Effector memory CD8-positive, alpha-beta T cell (primary cell): ENCODE results near the gene TMEM176B.

Source experiments
- ATAC-seq: fragments of 150-1000 bp; cut with Tn5 transposase; replicated peaks from 2 replicates; pipeline ENCODE4 v1.10.0; 2021; ENCODE audit warnings: mild to moderate bottlenecking, moderate library complexity
- DNase-seq, 3 experiments: peaks; one replicate each; pipeline ENCODE4 v3.0.0; 2021
- H3K27ac Mint-ChIP-seq, 2 donors: one replicate each; pipeline ENCODE4 v1.8.0; 2022; ENCODE audit warnings: mild to moderate bottlenecking in 2 of 2, mixed read lengths in 2 of 2, moderate library complexity in 2 of 2
- H3K27me3 Mint-ChIP-seq, 2 donors: one replicate each; pipeline ENCODE4 v1.8.0; 2022; ENCODE audit warnings: mixed read lengths in 2 of 2
- H3K36me3 Mint-ChIP-seq: one replicate; pipeline ENCODE4 v1.8.0; 2022; ENCODE audit warnings: mild to moderate bottlenecking, moderate library complexity, mixed read lengths; ENCODE audit not compliant: insufficient read depth
- H3K4me1 Mint-ChIP-seq, 2 donors: one replicate each; pipeline ENCODE4 v1.8.0; 2022; ENCODE audit warnings: low read depth in 2 of 2, mixed read lengths in 2 of 2
- H3K4me3 Mint-ChIP-seq, 2 donors: one replicate each; pipeline ENCODE4 v1.8.0; 2022; ENCODE audit warnings: mild to moderate bottlenecking in 2 of 2, mixed read lengths in 2 of 2, moderate library complexity in 2 of 2
- H3K9me3 Mint-ChIP-seq, 2 donors: one replicate each; pipeline ENCODE4 v1.8.0; 2022; ENCODE audit warnings: mixed read lengths in 2 of 2

The TMEM176B gene

DNA sequence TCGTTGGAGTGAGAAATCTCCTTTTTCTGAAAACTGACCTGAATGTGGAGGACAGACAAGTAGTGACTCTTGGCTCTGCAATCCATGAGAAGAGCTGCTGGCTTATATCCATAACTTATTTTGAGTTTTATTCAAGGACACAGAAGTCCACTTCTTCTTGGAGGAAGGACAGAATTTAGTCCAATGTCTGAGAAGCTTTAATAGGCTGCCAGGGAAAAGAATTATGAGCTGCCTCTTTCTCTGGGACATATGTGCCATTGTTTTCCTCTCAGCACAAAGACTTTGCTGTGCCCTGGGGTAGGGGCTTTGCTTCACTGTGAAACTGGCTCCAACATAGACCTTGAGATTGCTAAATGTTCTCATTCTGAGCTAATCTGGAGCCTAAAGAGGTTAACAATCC, 31.7 kb upstream of the TMEM176B start:
- no peak overlapping the region for H3K4me3 Mint-ChIP-seq
- H3K9me3 Mint-ChIP-seq: no peaks in the 10 kb centered on the region
- peaks cover 56 to 67% of the 10 kb centered on the region in 2 donors for H3K27me3 Mint-ChIP-seq
- ATAC-seq (no peak), DNase-seq (no peak)
- no peaks in the 10 kb centered on the region for H3K4me1 Mint-ChIP-seq
- H3K27ac Mint-ChIP-seq: no peak overlapping the region
- no peaks in the 10 kb centered on the region for H3K36me3 Mint-ChIP-seq

DNA sequence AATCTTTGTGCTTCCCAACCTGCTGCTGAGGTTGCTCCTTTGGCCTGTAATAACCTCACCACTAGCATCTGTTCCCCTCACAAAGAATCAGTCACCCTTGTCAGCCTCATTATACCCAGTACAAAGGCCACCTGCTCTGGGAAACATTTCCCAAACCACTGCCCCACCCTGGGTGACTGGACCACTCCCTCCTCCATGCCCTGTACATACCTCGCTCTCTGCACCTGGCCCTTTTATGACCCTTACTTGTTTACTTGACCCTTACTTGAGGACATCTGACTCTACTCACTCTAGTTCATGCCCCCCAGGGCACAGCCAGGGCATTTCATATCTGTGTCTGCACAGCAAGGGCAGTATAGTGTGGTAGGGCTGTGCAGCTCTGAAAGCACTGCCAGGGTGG, 30.8 kb upstream of the TMEM176B start:
- H3K27me3 Mint-ChIP-seq: peaks cover 63 to 66% of the 10 kb centered on the region in 2 donors
- no peak overlapping the region for H3K27ac Mint-ChIP-seq
- ATAC-seq: no peak
- no peak for DNase-seq
- no peaks in the 10 kb centered on the region for H3K4me1 Mint-ChIP-seq
- no peaks in the 10 kb centered on the region for H3K9me3 Mint-ChIP-seq
- H3K36me3 Mint-ChIP-seq: no peaks in the 10 kb centered on the region
- no peak overlapping the region for H3K4me3 Mint-ChIP-seq

- H3K4me3 Mint-ChIP-seq: no peak overlapping the region
- H3K36me3 Mint-ChIP-seq: no peaks in the 10 kb centered on the region
- DNase-seq: no peak
- no peak overlapping the region for H3K27ac Mint-ChIP-seq
- no peaks in the 10 kb centered on the region for H3K9me3 Mint-ChIP-seq
- no peak for ATAC-seq
- no peaks in the 10 kb centered on the region for H3K4me1 Mint-ChIP-seq
- H3K27me3 Mint-ChIP-seq: peaks cover 59 to 62% of the 10 kb centered on the region in 2 donors
Measured at GRCh38 chr7:150829426-150829825, 29.3 kb upstream of the TMEM176B start.

DNA sequence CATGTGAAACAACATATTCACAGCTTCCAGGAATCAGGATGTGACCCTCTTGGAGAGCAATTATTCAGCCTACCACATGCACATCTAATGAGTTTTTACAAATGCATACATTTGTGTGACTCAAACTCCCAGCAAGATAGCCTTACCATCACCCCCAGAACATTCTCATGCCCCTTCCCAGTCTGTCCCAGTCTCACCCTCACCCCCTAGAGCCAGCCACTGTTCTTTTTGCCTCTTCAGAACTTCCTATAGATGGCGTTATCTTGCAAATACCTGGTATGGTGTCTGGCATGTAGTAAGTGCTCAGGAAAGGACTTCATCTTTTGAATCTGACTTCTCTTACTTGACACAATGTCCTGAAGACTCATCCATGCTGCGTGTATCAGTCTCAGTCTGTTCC, 28.2 kb upstream of the TMEM176B start:
- H3K9me3 Mint-ChIP-seq: no peaks in the 10 kb centered on the region
- no peak for DNase-seq
- H3K4me1 Mint-ChIP-seq: no peaks in the 10 kb centered on the region
- no peak overlapping the region for H3K4me3 Mint-ChIP-seq
- H3K27me3 Mint-ChIP-seq: peaks cover 49 to 56% of the 10 kb centered on the region in 2 donors
- no peak for ATAC-seq
- H3K27ac Mint-ChIP-seq: no peak overlapping the region
- H3K36me3 Mint-ChIP-seq: no peaks in the 10 kb centered on the region

DNA sequence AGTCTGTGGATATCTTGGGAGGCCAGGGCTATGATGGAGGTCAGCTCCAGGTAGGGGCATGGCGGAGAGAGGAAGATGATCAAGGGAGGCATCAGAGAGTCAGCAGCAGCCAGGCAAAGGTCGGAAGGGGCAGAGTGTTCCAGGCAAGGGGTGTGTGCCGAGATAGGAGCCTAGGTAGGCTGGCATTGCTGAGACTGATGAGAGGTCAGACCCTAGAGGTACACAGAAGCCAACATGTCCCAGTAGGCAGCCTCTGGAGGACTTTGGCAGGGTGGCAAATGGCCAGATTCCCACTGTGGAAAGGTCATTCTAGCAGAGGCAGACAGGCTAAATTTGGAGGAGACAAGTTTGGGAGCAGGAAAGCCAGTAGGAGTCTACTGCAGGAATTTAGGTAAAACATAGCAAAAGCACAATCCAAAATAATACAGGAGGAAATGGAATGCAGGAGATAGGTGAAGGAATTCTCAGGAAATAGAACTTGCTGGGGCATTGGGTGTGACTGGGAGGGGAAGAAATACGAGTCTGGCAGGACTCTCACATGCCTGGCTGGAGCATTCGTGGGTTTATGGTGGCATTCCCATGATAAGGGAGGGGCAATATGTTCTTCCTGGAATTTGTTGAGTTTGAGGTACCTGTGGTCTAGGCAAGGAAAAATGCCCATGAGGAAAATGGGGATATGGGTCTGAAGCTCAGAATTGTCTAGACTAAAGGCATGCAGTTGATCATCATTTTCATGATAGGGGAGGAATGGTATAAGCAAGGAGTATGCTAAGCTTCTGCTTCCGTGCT, 26.1 kb upstream of the TMEM176B start:
- no peaks in the 10 kb centered on the region for H3K4me1 Mint-ChIP-seq
- ATAC-seq: no peak
- H3K27ac Mint-ChIP-seq: no peak overlapping the region
- no peaks in the 10 kb centered on the region for H3K36me3 Mint-ChIP-seq
- H3K4me3 Mint-ChIP-seq: no peak overlapping the region
- peaks cover 47 to 51% of the 10 kb centered on the region in 2 donors for H3K27me3 Mint-ChIP-seq
- H3K9me3 Mint-ChIP-seq: peaks cover 0 to 2% of the 10 kb centered on the region in 2 donors
- DNase-seq: no peak

- peaks cover 41 to 57% of the 10 kb centered on the region in 2 donors for H3K27me3 Mint-ChIP-seq
- no peak for ATAC-seq
- no peak overlapping the region for H3K4me3 Mint-ChIP-seq
Measured at GRCh38 chr7:150824379-150825177, 24.4 kb upstream of the TMEM176B start.

GRCh38 chr7:150823484-150824126, 23.4 kb upstream of the TMEM176B start:
- H3K27ac Mint-ChIP-seq: no peak overlapping the region
- H3K4me1 Mint-ChIP-seq: no peaks in the 10 kb centered on the region
- no peak overlapping the region for H3K4me3 Mint-ChIP-seq
- H3K36me3 Mint-ChIP-seq: no peaks in the 10 kb centered on the region
- H3K27me3 Mint-ChIP-seq: peaks cover 43 to 57% of the 10 kb centered on the region in 2 donors
- ATAC-seq: no peak
- peaks cover 0 to 2% of the 10 kb centered on the region in 2 donors for H3K9me3 Mint-ChIP-seq
- no peak for DNase-seq

More at GRCh38 chr7:150824379-150825177, 24.4 kb upstream of the TMEM176B start:
- Mint-ChIP-seq H3K4me1 (no peaks in the 10 kb centered on the region), H3K9me3 (peaks cover 0 to 2% of the 10 kb centered on the region in 2 donors), H3K27ac (no peak overlapping the region), H3K36me3 (no peaks in the 10 kb centered on the region)
- no peak for DNase-seq

- Mint-ChIP-seq H3K4me1 (no peaks in the 10 kb centered on the region), H3K27me3 (peaks cover 43 to 57% of the 10 kb centered on the region in 2 donors), H3K27ac (no peak overlapping the region), H3K36me3 (no peaks in the 10 kb centered on the region), H3K4me3 (no peak overlapping the region), H3K9me3 (peaks cover 0 to 2% of the 10 kb centered on the region in 2 donors)
- no peak for DNase-seq
- ATAC-seq: no peak
Measured at GRCh38 chr7:150823043-150823442, 22.9 kb upstream of the TMEM176B start.

- Mint-ChIP-seq H3K4me1 (no peaks in the 10 kb centered on the region), H3K27me3 (peaks cover 56 to 67% of the 10 kb centered on the region in 2 donors), H3K4me3 (no peak overlapping the region), H3K9me3 (peaks cover 0 to 4% of the 10 kb centered on the region in 2 donors), H3K27ac (no peak overlapping the region), H3K36me3 (no peaks in the 10 kb centered on the region)
- DNase-seq (no peak), ATAC-seq (no peak)
Measured at GRCh38 chr7:150820578-150821198, 20.5 kb upstream of the TMEM176B start.

GRCh38 chr7:150820148-150820547, 20.0 kb upstream of the TMEM176B start:
- Mint-ChIP-seq H3K4me1 (no peaks in the 10 kb centered on the region), H3K9me3 (peaks cover 0 to 4% of the 10 kb centered on the region in 2 donors), H3K27me3 (peaks cover 55 to 65% of the 10 kb centered on the region in 2 donors)

DNA sequence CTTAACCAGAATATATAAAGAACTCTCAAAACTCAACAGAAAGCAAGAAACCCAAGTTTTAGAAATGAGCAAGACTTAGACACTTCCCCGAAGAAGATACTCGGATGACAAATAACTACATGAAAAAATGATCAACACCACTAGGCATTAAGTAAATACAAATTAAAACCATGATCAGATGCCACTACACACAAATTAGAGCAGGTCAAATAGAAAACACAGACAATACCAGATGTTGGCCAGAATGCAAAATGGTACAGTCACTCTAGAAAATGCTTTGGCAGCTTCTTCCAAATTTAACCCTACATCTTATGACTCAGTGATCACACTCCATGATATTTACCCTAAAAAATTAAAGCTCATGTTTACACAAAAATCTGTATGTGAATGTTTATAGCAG, 18.8 kb upstream of the TMEM176B start:
- Mint-ChIP-seq H3K4me3 (no peak overlapping the region), H3K9me3 (peaks cover 0 to 4% of the 10 kb centered on the region in 2 donors), H3K36me3 (no peaks in the 10 kb centered on the region), H3K4me1 (no peaks in the 10 kb centered on the region), H3K27me3 (peaks cover 59 to 75% of the 10 kb centered on the region in 2 donors), H3K27ac (no peak overlapping the region)
- ATAC-seq (no peak), DNase-seq (no peak)

More at GRCh38 chr7:150820148-150820547, 20.0 kb upstream of the TMEM176B start:
- ATAC-seq (no peak), DNase-seq (no peak)
- Mint-ChIP-seq H3K36me3 (no peaks in the 10 kb centered on the region), H3K27ac (no peak overlapping the region), H3K4me3 (no peak overlapping the region)

GRCh38 chr7:150814328-150815001, 14.3 kb upstream of the TMEM176B start:
- DNase-seq: no peak
- H3K4me1 Mint-ChIP-seq: no peaks in the 10 kb centered on the region
- ATAC-seq: no peak
- no peaks in the 10 kb centered on the region for H3K36me3 Mint-ChIP-seq
- H3K9me3 Mint-ChIP-seq: peaks cover 0 to 2% of the 10 kb centered on the region in 2 donors
- H3K27me3 Mint-ChIP-seq: peaks cover 86 to 97% of the 10 kb centered on the region in 2 donors
- no peak overlapping the region for H3K27ac Mint-ChIP-seq
- H3K4me3 Mint-ChIP-seq: no peak overlapping the region
